NCI-H1092 treated with DMSO at 0.1 percent for 48 hours (cell line): ENCODE data around the gene ATRX.
"Not testable (repeated sequence)": the region's sequence is repeated elsewhere in the genome, so short reads cannot be mapped to it uniquely, and the experiment has no call there.

Experiments used
- DNase-seq: peaks from one replicate; lab custom pipeline; 2025; lab: John Stamatoyannopoulos, UW

ATRX gene

GRCh38 chrX:77731821-77732419 lies 54.1 kb downstream of the ATRX start:
- DNase-seq, result no peak

- not testable (repeated sequence) for DNase-seq
Measured at GRCh38 chrX:77726095-77726494, 59.9 kb downstream of the ATRX start.

- no peak for DNase-seq
Measured at GRCh38 chrX:77723681-77724080, 62.3 kb downstream of the ATRX start.

- DNase-seq, result no peak
Measured at GRCh38 chrX:77719388-77719787, 66.6 kb downstream of the ATRX start.

GRCh38 chrX:77704881-77705280 lies 81.1 kb downstream of the ATRX start:
- no peak for DNase-seq

- no peak for DNase-seq
Measured at GRCh38 chrX:77698242-77698641, 87.8 kb downstream of the ATRX start.

GRCh38 chrX:77694491-77694890 lies 91.5 kb downstream of the ATRX start:
- peak; percentile 0 for DNase-seq

GRCh38 chrX:77693594-77693993 lies 92.4 kb downstream of the ATRX start:
- DNase-seq, result no peak

- no peak for DNase-seq
Measured at GRCh38 chrX:77691916-77692315, 94.1 kb downstream of the ATRX start.

GRCh38 chrX:77689376-77689775 lies 96.6 kb downstream of the ATRX start:
- DNase-seq, result no peak

- DNase-seq, result not testable (repeated sequence)
Measured at GRCh38 chrX:77685683-77686082, 100.3 kb downstream of the ATRX start.

- no peak for DNase-seq
Measured at GRCh38 chrX:77679144-77679543, 106.9 kb downstream of the ATRX start.

GRCh38 chrX:77675986-77676385 lies 110.0 kb downstream of the ATRX start:
- no peak for DNase-seq

GRCh38 chrX:77668391-77669237 lies 117.4 kb downstream of the ATRX start:
- DNase-seq, result no peak

GRCh38 chrX:77658886-77659285 lies 127.1 kb downstream of the ATRX start:
- no peak for DNase-seq

- DNase-seq, result no peak
Measured at GRCh38 chrX:77652095-77652494, 133.9 kb downstream of the ATRX start.

GRCh38 chrX:77640702-77641101 lies 145.3 kb downstream of the ATRX start:
- no peak for DNase-seq

- no peak for DNase-seq
Measured at GRCh38 chrX:77639820-77640219, 146.2 kb downstream of the ATRX start.

- DNase-seq, result no peak
Measured at GRCh38 chrX:77638397-77638796, 147.6 kb downstream of the ATRX start.

- DNase-seq, result no peak
Measured at GRCh38 chrX:77635373-77635772, 150.6 kb downstream of the ATRX start.

GRCh38 chrX:77628294-77629025 lies 157.6 kb downstream of the ATRX start:
- DNase-seq, result no peak

- no peak for DNase-seq
Measured at GRCh38 chrX:77622672-77623071, 163.3 kb downstream of the ATRX start.

- DNase-seq, result no peak
Measured at GRCh38 chrX:77622233-77622632, 163.8 kb downstream of the ATRX start.
